ENCODE measurements around the gene CD81. TPM values are rescaled to one million over a fixed set of nuclear protein-coding genes. Genes with fewer than 3 reads are reported as not detected.

CD81 gene
- polyA plus RNA-seq, 1 experiment: 260 TPM

GRCh38 chr11:2443881-2444820 lies 67.0 kb downstream of the CD81 start, which contains the start of gene TRPM5:
TSS of gene TRPM5 (minus strand) at chr11:2444514. CDS start at chr11:2423036, 21,478 bp downstream.
- H3K27ac ChIP-seq (ENCODE audit: low read depth, low read length): no peak within 1 kb of the TSS
- ChIA-PET POLR2A (no interaction called here), CTCF (no interaction called here)
- no peak for DNase-seq (ENCODE audit: low read depth, low spot score)
- TF ChIP-seq CTCF (IDR thresholded peaks at IDR 0.05; ENCODE audit: low read depth, low read length): no peak
- no peaks in the 10 kb centered on the region; the same call in 1 of the 2 replicates for H3K9me3 ChIP-seq (ENCODE audit: control insufficient read depth, insufficient read depth, low read length)
- H3K27me3 ChIP-seq (ENCODE audit: control insufficient read depth, insufficient read depth, low read length): peaks cover 34% of the 10 kb centered on the region
- H3K4me3 ChIP-seq (ENCODE audit: low read depth, low read length): no peak within 1 kb of the TSS

GRCh38 chr11:2444821-2445745 lies 68.0 kb downstream of the CD81 start, which contains the start of gene KCNQ1:
TSS of gene KCNQ1 (plus strand) at chr11:2445008. CDS start at chr11:2445099, 91 bp downstream.
- DNase-seq (ENCODE audit: low read depth, low spot score): no peak
- CTCF ChIA-PET: no interaction called here
- Histone ChIP-seq H3K9me3 (ENCODE audit: control insufficient read depth, insufficient read depth, low read length) (no peaks in the 10 kb centered on the region; the same call in 1 of the 2 replicates), H3K27ac (ENCODE audit: low read depth, low read length) (no peak within 1 kb of the TSS), H3K4me3 (ENCODE audit: low read depth, low read length) (no peak within 1 kb of the TSS), H3K27me3 (ENCODE audit: control insufficient read depth, insufficient read depth, low read length) (peaks cover 38% of the 10 kb centered on the region)
- no peak for TF ChIP-seq CTCF (IDR thresholded peaks at IDR 0.05; ENCODE audit: low read depth, low read length)
- POLR2A ChIA-PET: no interaction called here

GRCh38 chr11:2445746-2446551 lies 68.8 kb downstream of the CD81 start:
- Histone ChIP-seq H3K9me3 (ENCODE audit: control insufficient read depth, insufficient read depth, low read length) (no peaks in the 10 kb centered on the region; the same call in 1 of the 2 replicates), H3K27ac (ENCODE audit: low read depth, low read length) (no peak overlapping the region), H3K27me3 (ENCODE audit: control insufficient read depth, insufficient read depth, low read length) (peaks cover 38% of the 10 kb centered on the region), H3K4me3 (ENCODE audit: low read depth, low read length) (no peak overlapping the region)
- POLR2A ChIA-PET: no interaction called here
- no peak for TF ChIP-seq CTCF (IDR thresholded peaks at IDR 0.05; ENCODE audit: low read depth, low read length)
- CTCF ChIA-PET: no interaction called here
- DNase-seq (ENCODE audit: low read depth, low spot score): no peak

GRCh38 chr11:2446590-2447252 lies 69.6 kb downstream of the CD81 start:
- CTCF ChIA-PET: no interaction called here
- H3K4me3 ChIP-seq (ENCODE audit: low read depth, low read length): no peak overlapping the region
- DNase-seq (ENCODE audit: low read depth, low spot score): no peak
- no peak for TF ChIP-seq CTCF (IDR thresholded peaks at IDR 0.05; ENCODE audit: low read depth, low read length)
- H3K27ac ChIP-seq (ENCODE audit: low read depth, low read length): no peak overlapping the region
- peaks cover 41% of the 10 kb centered on the region for H3K27me3 ChIP-seq (ENCODE audit: control insufficient read depth, insufficient read depth, low read length)
- no peaks in the 10 kb centered on the region; the same call in 1 of the 2 replicates for H3K9me3 ChIP-seq (ENCODE audit: control insufficient read depth, insufficient read depth, low read length)
- POLR2A ChIA-PET: no interaction called here

Small RNA genes within 50 kb of the gene (small RNA-seq; reads per million reads assigned to genes)
- gene RF00019 (ENCODE audit: insufficient read length, low read depth): not detected

Other genes starting within 250 kb of the CD81 start
- gene IGF2, start 237.9 kb upstream of the CD81 start, polyA plus RNA-seq (2011; rRNA removed): 16.6 and 30.8 TPM in 2 replicates
- not detected in 2 replicates for gene INS, start 216.1 kb upstream of the CD81 start, polyA plus RNA-seq (2011; rRNA removed)
- gene TH, start 205.5 kb upstream of the CD81 start, polyA plus RNA-seq (2011; rRNA removed): not detected in 2 replicates
- not detected in 2 replicates for gene ASCL2, start 106.7 kb upstream of the CD81 start, polyA plus RNA-seq (2011; rRNA removed)
- not detected in 2 replicates for gene C11orf21, start 75.4 kb upstream of the CD81 start, polyA plus RNA-seq (2011; rRNA removed)
- 0.10 and 0.14 TPM in 2 replicates for gene TSPAN32, start 75.3 kb upstream of the CD81 start, polyA plus RNA-seq (2011; rRNA removed)
- 13.3 and 19.2 TPM in 2 replicates for gene TSSC4, start 23.4 kb downstream of the CD81 start, polyA plus RNA-seq (2011; rRNA removed)
- not detected in 2 replicates for gene TRPM5, start 67.2 kb downstream of the CD81 start, polyA plus RNA-seq (2011; rRNA removed)
- gene KCNQ1, start 67.7 kb downstream of the CD81 start, polyA plus RNA-seq (2011; rRNA removed): not detected in 2 replicates